ENCODE measurements around the gene COL6A1.

COL6A1 gene

GRCh38 chr21:46049890-46050667 lies 68.5 kb downstream of the COL6A1 start:
- no peak for DNase-seq (ENCODE audit: low spot score)

- DNase-seq (ENCODE audit: low spot score), result no peak
Observed at GRCh38 chr21:46050668-46051378, 69.3 kb downstream of the COL6A1 start.

- no peak for DNase-seq (ENCODE audit: low spot score)
Observed at GRCh38 chr21:46051379-46051770, 69.8 kb downstream of the COL6A1 start.

- no peak for DNase-seq (ENCODE audit: low spot score)
Observed at GRCh38 chr21:46051821-46052675, 70.5 kb downstream of the COL6A1 start.

GRCh38 chr21:46052703-46053651 lies 71.4 kb downstream of the COL6A1 start:
- DNase-seq (ENCODE audit: low spot score), result no peak

- no peak for DNase-seq (ENCODE audit: low spot score)
Observed at GRCh38 chr21:46054031-46054430, 72.5 kb downstream of the COL6A1 start.

GRCh38 chr21:46054451-46054881 lies 72.9 kb downstream of the COL6A1 start:
- no peak for DNase-seq (ENCODE audit: low spot score)

Measured in RKO (cell line).